IPS DF 6.9 (cell line): ENCODE measurements around the gene ACTRT3.

Experiments
- DNase-seq: peaks from one replicate; pipeline ENCODE4 v3.0.0-alpha.2; 2013; ENCODE audit warnings: low read depth, low spot score
- H3K27ac ChIP-seq: one replicate; pipeline ENCODE4 v1.5.1; 2013; ENCODE audit warnings: low read length, control low read depth
- H3K27me3 ChIP-seq: 2 replicates; pipeline ENCODE4 v1.6.1; 2013; ENCODE audit warnings: mild to moderate bottlenecking, low read length; ENCODE audit not compliant: control insufficient read depth, insufficient read depth
- H3K36me3 ChIP-seq: 2 replicates; pipeline ENCODE4 v1.6.1; 2013; ENCODE audit warnings: low read length; ENCODE audit not compliant: control insufficient read depth, insufficient read depth
- H3K4me1 ChIP-seq: 2 replicates; pipeline ENCODE4 v1.6.1; 2013; ENCODE audit warnings: low read length; ENCODE audit not compliant: control insufficient read depth, insufficient read depth
- H3K4me3 ChIP-seq: 2 replicates; pipeline ENCODE4 v1.5.1; 2013; ENCODE audit warnings: mild to moderate bottlenecking, low read length
- H3K9me3 ChIP-seq: 2 replicates; pipeline ENCODE4 v1.6.1; 2013; ENCODE audit warnings: low read length, inconsistent platforms; ENCODE audit not compliant: control insufficient read depth, insufficient read depth
- WGBS: extraction: QIAGEN DNeasy Blood & Tissue Kit; methylation state at CpG from one replicate; pipeline ENCODE4 v1.1.7; 2013; ENCODE audit warnings: mixed read lengths, missing lambda C conversion rate; ENCODE audit not compliant: insufficient read length, insufficient coverage; 5-methylcytosine and 5-hydroxymethylcytosine counted together

Gene ACTRT3

DNA sequence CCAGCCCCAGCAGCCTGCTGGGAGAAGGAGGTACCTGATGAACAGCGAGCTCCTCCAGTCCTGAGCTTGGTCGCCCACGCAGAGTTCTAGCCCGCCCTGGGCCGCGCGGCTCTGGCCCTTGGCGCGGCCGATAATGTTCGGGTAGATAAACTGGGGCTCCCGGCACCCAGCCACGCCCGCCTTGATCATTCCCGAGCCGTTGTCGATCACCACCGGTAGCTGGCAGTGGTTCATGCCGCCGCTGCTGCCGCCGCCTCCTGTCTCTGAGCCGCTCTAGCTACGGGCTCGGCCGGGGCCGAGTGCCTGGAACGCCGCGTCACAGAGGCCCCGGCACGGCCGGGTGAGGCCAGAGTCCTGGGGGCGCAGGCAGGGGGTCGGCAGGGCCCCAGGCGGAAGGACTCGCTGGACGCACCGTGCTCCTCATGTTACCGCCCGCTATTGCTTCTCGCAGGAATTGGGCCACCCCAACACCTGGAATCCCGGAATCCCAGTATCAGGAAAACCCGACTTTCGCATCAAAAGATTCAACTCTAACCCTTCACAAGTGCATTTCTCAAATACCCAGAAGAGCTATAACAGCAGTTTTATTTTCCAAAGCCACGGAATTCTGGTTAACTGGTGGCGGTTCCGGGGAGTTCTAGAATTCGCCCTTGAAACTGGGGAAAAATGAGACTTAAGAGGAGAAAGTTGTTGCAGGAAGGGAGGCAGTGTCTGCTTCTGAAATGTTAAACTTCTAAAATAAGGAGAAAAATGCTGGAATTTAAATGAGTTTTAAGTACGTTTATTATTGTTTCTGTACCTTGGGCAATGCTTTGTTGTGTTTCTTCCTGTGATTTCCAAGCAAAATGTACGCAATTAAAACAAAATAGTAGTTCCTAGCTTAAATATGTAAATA, at the start of gene ACTRT3:
Gene ACTRT3 (minus strand): TSS at position 275 of the 895 bp plus-strand sequence. CDS start 41 bp downstream, at position 234.
- DNase-seq: peak; percentile 45

DNA sequence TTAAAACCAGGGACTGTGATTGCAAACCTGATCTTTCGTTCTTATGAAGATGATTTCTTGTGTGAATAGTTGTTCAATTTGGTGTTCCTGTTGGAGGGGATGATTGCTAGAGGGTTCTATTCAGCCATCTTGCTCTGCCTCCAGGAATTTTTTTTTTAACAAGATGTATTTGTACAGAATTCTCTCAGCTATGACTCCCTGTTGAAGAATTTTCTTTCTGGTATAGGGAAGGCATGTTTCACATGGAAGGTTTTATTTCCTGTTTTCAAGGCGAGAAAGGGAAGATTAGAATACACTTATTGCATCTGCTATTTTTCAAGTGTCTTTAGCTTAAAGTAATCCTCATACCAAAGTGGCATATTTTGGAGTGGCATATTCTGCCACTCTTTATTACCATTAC, 49.0 kb upstream of the ACTRT3 start:
- Histone ChIP-seq H3K36me3 (no peaks in the 10 kb centered on the region), H3K4me3 (no peak overlapping the region), H3K4me1 (no peaks in the 10 kb centered on the region), H3K27me3 (no peaks in the 10 kb centered on the region; the same call in 1 of the 2 replicates), H3K9me3 (no peaks in the 10 kb centered on the region), H3K27ac (no peak overlapping the region)
- WGBS: no CpG with 5 or more reads among the region's 2 CpGs
- no peak for DNase-seq

More for the DNA sequence above, at the start of gene ACTRT3:
- H3K4me3 ChIP-seq: peak within 1 kb of the TSS; percentile 55; the same call in 1 of the 2 replicates
- H3K27ac ChIP-seq: no peak within 1 kb of the TSS
- no peaks in the 10 kb centered on the region for H3K36me3 ChIP-seq
- no peaks in the 10 kb centered on the region for H3K9me3 ChIP-seq
- no peaks in the 10 kb centered on the region for H3K27me3 ChIP-seq
- no CpG with 5 or more reads among the region's 51 CpGs for WGBS
- no peaks in the 10 kb centered on the region for H3K4me1 ChIP-seq

DNA sequence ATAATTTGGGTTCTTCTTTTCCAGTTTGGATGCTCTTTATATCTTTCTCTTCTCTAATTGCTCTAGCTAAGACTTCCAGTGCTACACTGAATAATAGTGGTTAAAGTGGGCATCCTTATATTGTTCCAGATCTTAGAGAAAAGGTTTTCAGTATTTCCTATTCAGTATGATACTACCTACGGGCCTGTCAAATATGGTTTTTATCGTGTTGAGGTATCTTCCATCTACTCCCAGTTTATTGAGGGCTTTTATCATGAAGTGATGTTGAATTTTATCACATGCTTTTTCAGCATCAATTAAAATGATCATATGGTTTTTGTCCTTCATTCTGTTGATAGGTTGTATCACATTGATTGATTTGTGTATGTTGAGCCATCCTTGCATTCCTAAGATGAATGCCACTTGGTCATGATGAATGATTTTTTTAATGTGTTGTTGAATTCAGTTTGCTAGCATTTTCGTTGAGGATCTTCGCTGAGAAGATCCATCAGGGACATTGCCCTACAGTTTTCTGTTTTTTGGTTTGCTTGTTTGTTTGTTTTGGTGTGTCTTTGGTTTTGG, 46.3 kb upstream of the ACTRT3 start:
- WGBS: no CpG with 5 or more reads among the region's 4 CpGs
- H3K4me1 ChIP-seq: no peaks in the 10 kb centered on the region; the same call in 1 of the 2 replicates
- H3K27ac ChIP-seq: no peak overlapping the region
- H3K4me3 ChIP-seq: no peak overlapping the region
- H3K36me3 ChIP-seq: no peaks in the 10 kb centered on the region
- DNase-seq: no peak
- no peaks in the 10 kb centered on the region for H3K9me3 ChIP-seq
- no peaks in the 10 kb centered on the region; the same call in 1 of the 2 replicates for H3K27me3 ChIP-seq

DNA sequence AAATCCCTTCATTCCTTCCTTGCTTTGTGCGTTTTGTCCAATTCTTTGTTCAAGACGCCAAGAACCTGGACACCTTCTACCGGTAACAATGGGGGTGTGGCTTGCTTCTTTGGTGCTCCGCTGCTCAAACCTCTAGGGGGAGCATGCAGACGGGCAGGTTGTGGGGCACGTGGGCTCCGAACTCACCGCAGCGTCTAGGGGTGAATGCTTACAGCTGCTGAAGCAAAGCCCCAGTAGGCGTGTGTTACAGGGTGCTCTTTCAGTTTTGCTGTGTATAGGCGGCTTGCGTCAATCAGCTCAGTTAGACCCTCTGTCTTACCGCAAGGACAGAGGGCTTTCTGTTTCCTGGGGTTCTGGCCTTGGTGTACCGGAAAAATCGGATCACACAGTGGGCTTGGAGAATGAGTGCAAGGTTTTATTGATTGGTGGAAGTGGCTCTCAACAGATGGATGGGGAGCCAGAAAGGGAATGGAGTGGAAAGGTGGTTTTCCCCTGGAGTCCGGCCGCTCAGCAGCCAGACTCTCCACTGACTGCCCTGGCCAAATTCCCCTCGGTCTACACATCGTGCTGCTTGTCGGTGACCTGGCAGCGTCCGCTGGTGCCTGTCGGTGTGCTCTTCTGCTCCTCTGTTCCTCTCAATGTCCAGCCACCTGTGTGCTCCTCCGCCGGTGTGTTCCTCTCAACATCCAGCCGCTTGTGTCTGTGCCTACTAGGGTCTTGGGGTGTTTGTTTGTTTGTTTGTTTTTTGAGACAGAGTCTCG, 44.6 kb upstream of the ACTRT3 start:
- no peak overlapping the region for H3K27ac ChIP-seq
- DNase-seq: peak; percentile 55
- no peak overlapping the region for H3K4me3 ChIP-seq
- no peaks in the 10 kb centered on the region for H3K36me3 ChIP-seq
- WGBS: no CpG with 5 or more reads among the region's 27 CpGs
- H3K4me1 ChIP-seq: no peaks in the 10 kb centered on the region; the same call in 1 of the 2 replicates
- no peaks in the 10 kb centered on the region for H3K9me3 ChIP-seq
- H3K27me3 ChIP-seq: no peaks in the 10 kb centered on the region; the same call in 1 of the 2 replicates

DNA sequence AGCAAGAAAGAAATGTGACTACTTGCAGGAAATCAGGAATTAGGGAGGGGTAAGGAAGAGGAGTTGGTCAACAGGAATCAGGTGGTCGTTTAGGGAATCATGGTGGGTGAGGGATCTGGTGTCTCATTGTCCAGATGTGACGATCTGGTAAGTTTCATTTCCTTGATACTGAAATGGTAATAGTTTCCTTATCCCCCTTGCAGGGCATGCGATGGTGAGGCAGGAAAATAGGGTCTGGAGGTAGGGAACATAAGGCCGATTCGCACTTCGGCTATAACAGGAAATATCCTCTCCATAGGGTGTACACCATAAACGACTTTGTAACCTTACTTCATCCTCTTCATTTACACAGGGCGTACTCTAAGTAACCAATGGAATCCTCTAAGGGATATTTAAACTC, 43.9 kb upstream of the ACTRT3 start:
- H3K9me3 ChIP-seq: no peaks in the 10 kb centered on the region
- no peak overlapping the region for H3K27ac ChIP-seq
- H3K4me3 ChIP-seq: no peak overlapping the region
- no peaks in the 10 kb centered on the region for H3K36me3 ChIP-seq
- no peaks in the 10 kb centered on the region; the same call in 1 of the 2 replicates for H3K27me3 ChIP-seq
- no peaks in the 10 kb centered on the region; the same call in 1 of the 2 replicates for H3K4me1 ChIP-seq
- no peak for DNase-seq
- no CpG with 5 or more reads among the region's 8 CpGs for WGBS

DNA sequence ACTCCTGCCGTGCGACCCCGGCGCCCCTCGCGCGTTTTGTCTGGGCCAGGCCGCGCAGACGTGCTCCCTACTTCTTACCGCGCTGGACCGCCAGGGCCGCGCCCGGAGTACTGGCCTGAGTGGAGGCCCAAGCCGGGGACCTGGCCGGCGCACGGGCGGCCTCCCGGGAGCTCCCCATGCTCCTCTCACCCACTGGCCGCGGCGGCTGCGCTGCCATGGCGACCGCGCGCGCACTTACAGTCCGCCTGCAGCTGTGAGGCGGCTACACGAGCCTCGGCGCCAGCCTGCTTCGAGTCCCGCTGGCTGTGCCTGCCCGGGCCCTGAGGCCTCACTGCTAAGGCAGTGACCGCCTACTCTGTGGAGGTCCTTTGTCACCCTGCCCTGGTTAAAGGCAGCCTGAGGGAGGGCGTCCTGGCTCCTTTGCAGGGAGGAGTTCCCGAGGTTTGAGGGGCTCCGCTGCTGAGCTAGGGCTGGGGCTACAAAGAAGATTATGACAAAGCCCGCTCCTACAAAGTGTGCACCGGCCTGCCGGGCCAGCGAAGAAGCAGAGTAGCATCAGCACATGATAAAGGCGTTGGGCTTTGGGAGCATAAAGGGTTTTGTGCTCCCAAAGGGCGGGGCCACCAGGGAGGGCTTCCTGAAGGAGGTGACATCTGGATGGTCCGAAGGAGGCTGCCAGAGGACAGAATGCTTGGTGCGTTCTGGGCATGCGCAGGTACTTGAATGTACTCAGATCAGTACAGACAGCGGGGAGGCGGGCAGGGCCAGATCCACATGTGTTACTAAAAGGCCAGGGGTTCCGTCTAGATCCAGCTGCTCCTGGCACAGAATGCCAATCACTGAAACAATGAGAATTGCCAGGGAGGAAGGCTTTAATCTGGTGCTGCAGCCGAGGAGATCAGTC, 43.2 kb upstream of the ACTRT3 start, which contains the start of the genes LRRC34 and LRRIQ4:
Gene LRRC34 (minus strand): TSS at position 573 of the 904 bp plus-strand sequence. CDS start 356 bp downstream, at position 217.
Gene LRRIQ4 (plus strand): TSS at position 539 of the 904 bp plus-strand sequence. CDS start 9,052 bp downstream, outside the sequence.
- no CpG with 5 or more reads among the region's 56 CpGs for WGBS
- no peak within 1 kb of the TSS for H3K27ac ChIP-seq
- no peaks in the 10 kb centered on the region for H3K36me3 ChIP-seq
- H3K4me1 ChIP-seq: no peaks in the 10 kb centered on the region; the same call in 1 of the 2 replicates
- no peaks in the 10 kb centered on the region; the same call in 1 of the 2 replicates for H3K27me3 ChIP-seq
- no peaks in the 10 kb centered on the region for H3K9me3 ChIP-seq
- H3K4me3 ChIP-seq: peak within 1 kb of the TSS; percentile 54; the same call in 1 of the 2 replicates
- DNase-seq: no peak

DNA sequence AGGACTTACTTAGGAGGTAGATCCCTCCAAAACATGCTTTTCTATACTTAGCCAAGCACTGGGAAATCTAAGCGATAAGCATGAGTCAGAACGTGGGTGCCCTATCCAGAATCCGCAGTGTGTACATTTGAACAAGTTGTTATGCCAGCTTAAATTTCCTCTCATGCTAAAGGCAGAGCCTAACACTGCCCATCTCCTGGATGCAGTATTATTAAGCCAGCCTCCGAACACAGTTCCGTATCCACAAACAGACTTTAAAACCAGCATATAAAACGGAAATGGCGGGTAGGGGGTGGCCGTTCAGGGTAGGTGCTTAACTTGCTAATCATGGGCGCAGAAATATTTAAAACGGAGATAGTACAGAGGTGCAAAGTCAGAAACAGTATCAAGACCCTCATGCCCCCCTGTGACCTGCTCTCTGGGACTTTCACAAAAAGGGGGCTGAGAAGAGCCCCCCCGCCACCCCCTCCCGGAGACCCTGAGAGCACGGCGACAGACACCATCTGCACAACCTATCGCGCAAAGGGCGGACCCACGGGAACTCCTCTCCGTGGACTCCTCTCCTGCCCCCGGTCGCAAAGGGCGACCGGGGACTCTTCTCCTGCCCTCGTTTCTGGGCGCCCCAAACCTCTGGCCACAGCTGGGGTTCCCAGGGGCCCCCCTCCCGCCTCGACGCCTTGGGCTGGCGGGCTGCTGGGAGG, 42.4 kb upstream of the ACTRT3 start:
- no peaks in the 10 kb centered on the region for H3K9me3 ChIP-seq
- H3K4me1 ChIP-seq: no peaks in the 10 kb centered on the region; the same call in 1 of the 2 replicates
- DNase-seq: no peak
- H3K4me3 ChIP-seq: peak overlapping the region; percentile 54; the same call in 1 of the 2 replicates
- no peak overlapping the region for H3K27ac ChIP-seq
- H3K36me3 ChIP-seq: no peaks in the 10 kb centered on the region
- WGBS: no CpG with 5 or more reads among the region's 29 CpGs
- H3K27me3 ChIP-seq: no peaks in the 10 kb centered on the region; the same call in 1 of the 2 replicates

DNA sequence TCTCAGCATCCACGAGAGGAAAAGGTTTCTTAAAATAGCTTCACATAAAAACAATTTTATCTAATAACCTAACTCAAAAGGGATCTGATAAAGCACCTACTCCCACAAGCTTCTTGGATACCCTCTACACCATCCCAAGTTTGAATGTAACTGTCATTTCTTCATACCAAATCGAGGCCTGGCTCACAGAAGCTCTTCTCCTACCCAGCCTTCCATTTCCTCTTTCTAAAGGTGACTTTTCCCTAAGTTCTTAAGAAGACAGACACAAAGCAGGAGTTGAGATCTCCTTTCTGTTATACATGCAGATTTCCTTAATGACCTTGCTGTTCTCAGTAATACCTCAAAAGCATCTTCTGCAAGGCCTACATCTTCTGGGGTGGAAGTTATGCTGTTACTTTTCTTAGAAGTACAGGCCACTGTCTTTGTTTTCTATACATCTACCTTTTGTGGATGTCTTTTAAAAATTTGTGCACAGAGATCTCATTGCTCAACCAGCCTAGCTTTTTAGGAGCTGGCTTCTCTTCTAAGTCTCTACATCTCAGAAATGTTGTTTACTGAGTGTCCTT, 40.0 kb upstream of the ACTRT3 start:
- Histone ChIP-seq H3K4me3 (no peak overlapping the region), H3K27me3 (no peaks in the 10 kb centered on the region; the same call in 1 of the 2 replicates), H3K9me3 (no peaks in the 10 kb centered on the region), H3K27ac (no peak overlapping the region), H3K4me1 (no peaks in the 10 kb centered on the region; the same call in 1 of the 2 replicates), H3K36me3 (no peaks in the 10 kb centered on the region)
- no CpG with 5 or more reads among the region's 2 CpGs for WGBS
- DNase-seq: no peak

DNA sequence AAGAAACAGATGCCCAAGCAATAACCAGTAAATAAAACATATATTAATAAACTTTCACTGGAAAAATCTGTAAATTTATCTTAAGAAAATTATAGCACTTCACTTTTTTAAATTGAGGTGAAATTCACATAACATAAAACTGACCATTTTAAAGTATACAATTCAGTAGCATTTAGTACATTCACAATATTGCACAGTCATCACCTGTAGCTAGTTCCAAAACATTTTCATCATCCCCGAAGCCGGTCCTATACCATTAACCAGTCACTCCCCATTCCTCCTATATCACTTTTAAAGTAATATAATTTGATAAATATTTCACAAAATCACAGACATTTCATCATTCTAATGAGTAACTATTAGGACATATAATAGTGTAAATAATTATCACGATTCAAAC, 35.3 kb upstream of the ACTRT3 start:
- no peaks in the 10 kb centered on the region for H3K9me3 ChIP-seq
- DNase-seq: no peak
- H3K4me1 ChIP-seq: no peaks in the 10 kb centered on the region
- H3K4me3 ChIP-seq: no peak overlapping the region
- H3K36me3 ChIP-seq: no peaks in the 10 kb centered on the region
- no peaks in the 10 kb centered on the region for H3K27me3 ChIP-seq
- H3K27ac ChIP-seq: no peak overlapping the region
- no CpG with 5 or more reads among the region's 3 CpGs for WGBS
